ENCODE data around the gene DOK5. TPM values are rescaled to one million over a fixed set of nuclear protein-coding genes. Genes with fewer than 3 reads are reported as not detected.

The DOK5 gene
- total and polyA plus RNA-seq, 2 donors = 4.2 to 20.4 TPM

- no peak overlapping the region for H3K27ac ChIP-seq (ENCODE audit: low read depth)
- H3K4me1 ChIP-seq (ENCODE audit: insufficient read depth) = no peaks in the 10 kb centered on the region
- no peak overlapping the region for H3K4me3 ChIP-seq (ENCODE audit: low read depth, low read length)
- DNase-seq (ENCODE audit: extremely low spot score) = no peak
- H3K36me3 ChIP-seq (ENCODE audit: insufficient read depth) = no peaks in the 10 kb centered on the region
- 86% methylated on average over 4 of the region's 4 CpGs for WGBS
Observed at GRCh38 chr20:54646156-54646517, 170.7 kb downstream of the DOK5 start.

- no peak for DNase-seq (ENCODE audit: extremely low spot score)
- H3K4me3 ChIP-seq (ENCODE audit: low read depth, low read length) = no peak overlapping the region
Observed at GRCh38 chr20:54648421-54649142, 173.2 kb downstream of the DOK5 start.

GRCh38 chr20:54649511-54649962 is 174.1 kb downstream of the DOK5 start:
- Histone ChIP-seq H3K4me1 (ENCODE audit: insufficient read depth) (no peaks in the 10 kb centered on the region), H3K4me3 (ENCODE audit: low read depth, low read length) (no peak overlapping the region), H3K36me3 (ENCODE audit: insufficient read depth) (no peaks in the 10 kb centered on the region), H3K27ac (ENCODE audit: low read depth) (no peak overlapping the region)
- peak; percentile 73 for DNase-seq (ENCODE audit: extremely low spot score)
- WGBS = 11% methylated on average over 8 of the region's 8 CpGs

More at GRCh38 chr20:54648421-54649142, 173.2 kb downstream of the DOK5 start:
- WGBS = 77% methylated on average over 9 of the region's 9 CpGs
- Histone ChIP-seq H3K27ac (ENCODE audit: low read depth) (no peak overlapping the region), H3K4me1 (ENCODE audit: insufficient read depth) (no peaks in the 10 kb centered on the region), H3K36me3 (ENCODE audit: insufficient read depth) (no peaks in the 10 kb centered on the region)

- H3K36me3 ChIP-seq (ENCODE audit: insufficient read depth) = no peaks in the 10 kb centered on the region
- no peak overlapping the region for H3K27ac ChIP-seq (ENCODE audit: low read depth)
- H3K4me3 ChIP-seq (ENCODE audit: low read depth, low read length) = no peak overlapping the region
- WGBS = 41% methylated on average over 4 of the region's 4 CpGs
- H3K4me1 ChIP-seq (ENCODE audit: insufficient read depth) = no peaks in the 10 kb centered on the region
- no peak for DNase-seq (ENCODE audit: extremely low spot score)
Observed at GRCh38 chr20:54650052-54650719, 174.8 kb downstream of the DOK5 start.

GRCh38 chr20:54651252-54651651 is 175.9 kb downstream of the DOK5 start:
- Histone ChIP-seq H3K4me3 (ENCODE audit: low read depth, low read length) (no peak overlapping the region), H3K36me3 (ENCODE audit: insufficient read depth) (no peaks in the 10 kb centered on the region), H3K27ac (ENCODE audit: low read depth) (no peak overlapping the region), H3K4me1 (ENCODE audit: insufficient read depth) (no peaks in the 10 kb centered on the region)
- no peak for DNase-seq (ENCODE audit: extremely low spot score)
- WGBS = 93% methylated on average over 3 of the region's 3 CpGs

GRCh38 chr20:54654450-54654849 is 179.1 kb downstream of the DOK5 start:
- DNase-seq (ENCODE audit: extremely low spot score) = peak; percentile 74
- Histone ChIP-seq H3K36me3 (ENCODE audit: insufficient read depth) (no peaks in the 10 kb centered on the region), H3K4me3 (ENCODE audit: low read depth, low read length) (no peak overlapping the region), H3K27ac (ENCODE audit: low read depth) (no peak overlapping the region), H3K4me1 (ENCODE audit: insufficient read depth) (no peaks in the 10 kb centered on the region)
- 26% methylated on average over 4 of the region's 4 CpGs for WGBS

GRCh38 chr20:54657268-54657826 is 182.0 kb downstream of the DOK5 start:
- WGBS = 90% methylated on average over 2 of the region's 2 CpGs
- DNase-seq (ENCODE audit: extremely low spot score) = no peak
- no peak overlapping the region for H3K27ac ChIP-seq (ENCODE audit: low read depth)
- H3K36me3 ChIP-seq (ENCODE audit: insufficient read depth) = no peaks in the 10 kb centered on the region
- no peak overlapping the region for H3K4me3 ChIP-seq (ENCODE audit: low read depth, low read length)
- no peaks in the 10 kb centered on the region for H3K4me1 ChIP-seq (ENCODE audit: insufficient read depth)

- Histone ChIP-seq H3K4me3 (ENCODE audit: low read depth, low read length) (no peak overlapping the region), H3K27ac (ENCODE audit: low read depth) (no peak overlapping the region), H3K36me3 (ENCODE audit: insufficient read depth) (no peaks in the 10 kb centered on the region), H3K4me1 (ENCODE audit: insufficient read depth) (no peaks in the 10 kb centered on the region)
- WGBS = 93% methylated on average over 5 of the region's 5 CpGs
- DNase-seq (ENCODE audit: extremely low spot score) = no peak
Observed at GRCh38 chr20:54658525-54658924, 183.1 kb downstream of the DOK5 start.

GRCh38 chr20:54661265-54661664 is 185.9 kb downstream of the DOK5 start:
- no peaks in the 10 kb centered on the region for H3K36me3 ChIP-seq (ENCODE audit: insufficient read depth)
- no peak for DNase-seq (ENCODE audit: extremely low spot score)

GRCh38 chr20:54661880-54662465 is 186.6 kb downstream of the DOK5 start:
- Histone ChIP-seq H3K36me3 (ENCODE audit: insufficient read depth) (no peaks in the 10 kb centered on the region), H3K4me3 (ENCODE audit: low read depth, low read length) (no peak overlapping the region), H3K4me1 (ENCODE audit: insufficient read depth) (no peaks in the 10 kb centered on the region), H3K27ac (ENCODE audit: low read depth) (no peak overlapping the region)
- 74% methylated on average over 8 of the region's 8 CpGs for WGBS
- DNase-seq (ENCODE audit: extremely low spot score) = no peak

More at GRCh38 chr20:54661265-54661664, 185.9 kb downstream of the DOK5 start:
- H3K27ac ChIP-seq (ENCODE audit: low read depth) = no peak overlapping the region
- 51% methylated on average over 3 of the region's 3 CpGs for WGBS
- H3K4me3 ChIP-seq (ENCODE audit: low read depth, low read length) = no peak overlapping the region
- H3K4me1 ChIP-seq (ENCODE audit: insufficient read depth) = no peaks in the 10 kb centered on the region

GRCh38 chr20:54665812-54666211 is 190.4 kb downstream of the DOK5 start:
- Histone ChIP-seq H3K4me1 (ENCODE audit: insufficient read depth) (no peaks in the 10 kb centered on the region), H3K36me3 (ENCODE audit: insufficient read depth) (no peaks in the 10 kb centered on the region), H3K4me3 (ENCODE audit: low read depth, low read length) (no peak overlapping the region), H3K27ac (ENCODE audit: low read depth) (no peak overlapping the region)
- no peak for DNase-seq (ENCODE audit: extremely low spot score)
- WGBS = 94% methylated on average over 1 of the region's 1 CpG

- Histone ChIP-seq H3K4me3 (ENCODE audit: low read depth, low read length) (no peak overlapping the region), H3K36me3 (ENCODE audit: insufficient read depth) (no peaks in the 10 kb centered on the region), H3K27ac (ENCODE audit: low read depth) (no peak overlapping the region), H3K4me1 (ENCODE audit: insufficient read depth) (no peaks in the 10 kb centered on the region)
- WGBS = 55% methylated on average over 12 of the region's 12 CpGs
- no peak for DNase-seq (ENCODE audit: extremely low spot score)
Observed at GRCh38 chr20:54668271-54669039, 193.1 kb downstream of the DOK5 start.

- DNase-seq (ENCODE audit: extremely low spot score) = no peak
- H3K36me3 ChIP-seq (ENCODE audit: insufficient read depth) = no peaks in the 10 kb centered on the region
- WGBS = 59% methylated on average over 4 of the region's 4 CpGs
- H3K27ac ChIP-seq (ENCODE audit: low read depth) = no peak overlapping the region
- H3K4me1 ChIP-seq (ENCODE audit: insufficient read depth) = no peaks in the 10 kb centered on the region
- H3K4me3 ChIP-seq (ENCODE audit: low read depth, low read length) = no peak overlapping the region
Observed at GRCh38 chr20:54669040-54669363, 193.6 kb downstream of the DOK5 start.
